ENCODE measurements around the gene KRTAP23-1. TPM values are rescaled to one million over a fixed set of nuclear protein-coding genes. Genes with fewer than 3 reads are reported as not detected.

Gene KRTAP23-1
- total and polyA plus RNA-seq, 2 donors from 2014 or later, result not detected

- intact Hi-C loops (cut with DNase I), result no loop called here
Measured at GRCh38 chr21:30332681-30333080, 15.7 kb downstream of the KRTAP23-1 start.

GRCh38 chr21:30329203-30329875 is 19.1 kb downstream of the KRTAP23-1 start:
- no peaks in the 10 kb centered on the region for H3K4me1 ChIP-seq (ENCODE audit: control insufficient read depth in 2 of 3, insufficient read depth in 2 of 3, low read depth in 1 of 3, low read length in 3 of 3)
- H3K9ac ChIP-seq (ENCODE audit: low read length in 3 of 3), result no peak overlapping the region
- no peak overlapping the region for H3K4me3 ChIP-seq (ENCODE audit: low read length in 3 of 3)
- no peak overlapping the region for H3K27ac ChIP-seq (ENCODE audit: low read depth in 2 of 2, low read length in 2 of 2)
- DNase-seq, result no peak
- no peak for TF ChIP-seq CTCF (IDR thresholded peaks at IDR 0.05; ENCODE audit: borderline replicate concordance, extremely low read depth, insufficient read depth)
- no peaks in the 10 kb centered on the region for H3K36me3 ChIP-seq (ENCODE audit: control insufficient read depth in 2 of 3, insufficient read depth in 3 of 3, low read length in 3 of 3)
- FAIRE-seq, result no peak
- peaks cover 0 to 10% (median 6%) of the 10 kb centered on the region in 3 donors for H3K9me3 ChIP-seq (ENCODE audit: control insufficient read depth in 2 of 3, insufficient read depth in 1 of 3, low read length in 3 of 3)
- intact Hi-C loops (cut with DNase I), result no loop called here
- no peaks in the 10 kb centered on the region for H3K27me3 ChIP-seq (ENCODE audit: control insufficient read depth, insufficient read depth, low read length)

More at GRCh38 chr21:30332681-30333080, 15.7 kb downstream of the KRTAP23-1 start:
- no peaks in the 10 kb centered on the region for H3K27me3 ChIP-seq (ENCODE audit: control insufficient read depth, insufficient read depth, low read length)
- no peaks in the 10 kb centered on the region for H3K36me3 ChIP-seq (ENCODE audit: control insufficient read depth in 2 of 3, insufficient read depth in 3 of 3, low read length in 3 of 3)
- FAIRE-seq (no peak), DNase-seq (no peak)
- no peaks in the 10 kb centered on the region for H3K9me3 ChIP-seq (ENCODE audit: control insufficient read depth in 2 of 3, insufficient read depth in 1 of 3, low read length in 3 of 3)
- H3K4me3 ChIP-seq (ENCODE audit: low read length in 3 of 3), result no peak overlapping the region
- no peak for TF ChIP-seq CTCF (IDR thresholded peaks at IDR 0.05; ENCODE audit: borderline replicate concordance, extremely low read depth, insufficient read depth)
- H3K27ac ChIP-seq (ENCODE audit: low read depth in 2 of 2, low read length in 2 of 2), result no peak overlapping the region
- H3K4me1 ChIP-seq (ENCODE audit: control insufficient read depth in 2 of 3, insufficient read depth in 2 of 3, low read depth in 1 of 3, low read length in 3 of 3), result no peaks in the 10 kb centered on the region
- no peak overlapping the region for H3K9ac ChIP-seq (ENCODE audit: low read length in 3 of 3)

GRCh38 chr21:30326390-30326789 is 22.0 kb downstream of the KRTAP23-1 start:
- TF ChIP-seq CTCF (IDR thresholded peaks at IDR 0.05; ENCODE audit: borderline replicate concordance, extremely low read depth, insufficient read depth), result no peak
- intact Hi-C loops (cut with DNase I), result no loop called here

More at GRCh38 chr21:30326390-30326789, 22.0 kb downstream of the KRTAP23-1 start:
- H3K9ac ChIP-seq (ENCODE audit: low read length in 3 of 3), result no peak overlapping the region
- no peak overlapping the region for H3K4me3 ChIP-seq (ENCODE audit: low read length in 3 of 3)
- H3K36me3 ChIP-seq (ENCODE audit: control insufficient read depth in 2 of 3, insufficient read depth in 3 of 3, low read length in 3 of 3), result no peaks in the 10 kb centered on the region
- DNase-seq (no peak), FAIRE-seq (no peak)
- H3K9me3 ChIP-seq (ENCODE audit: control insufficient read depth in 2 of 3, insufficient read depth in 1 of 3, low read length in 3 of 3), result peaks cover 0 to 10% (median 6%) of the 10 kb centered on the region in 3 donors
- H3K4me1 ChIP-seq (ENCODE audit: control insufficient read depth in 2 of 3, insufficient read depth in 2 of 3, low read depth in 1 of 3, low read length in 3 of 3), result no peaks in the 10 kb centered on the region
- no peaks in the 10 kb centered on the region for H3K27me3 ChIP-seq (ENCODE audit: control insufficient read depth, insufficient read depth, low read length)
- no peak overlapping the region for H3K27ac ChIP-seq (ENCODE audit: low read depth in 2 of 2, low read length in 2 of 2)

All from kidney (tissue), 14 donors.